GM19372 (cell line): ENCODE data around the gene LRPAP1.
"Not testable (repeated sequence)": the region's sequence is repeated elsewhere in the genome, so short reads cannot be mapped to it uniquely, and the experiment has no call there.

Experiments used
- ATAC-seq: cut with Tn5 transposase; IDR thresholded peaks from one replicate; pipeline ENCODE4 v1.9.1; 2021; ENCODE audit warnings: mild to moderate bottlenecking, low read depth, moderate library complexity; ENCODE audit not compliant: unreplicated experiment

Gene LRPAP1

DNA sequence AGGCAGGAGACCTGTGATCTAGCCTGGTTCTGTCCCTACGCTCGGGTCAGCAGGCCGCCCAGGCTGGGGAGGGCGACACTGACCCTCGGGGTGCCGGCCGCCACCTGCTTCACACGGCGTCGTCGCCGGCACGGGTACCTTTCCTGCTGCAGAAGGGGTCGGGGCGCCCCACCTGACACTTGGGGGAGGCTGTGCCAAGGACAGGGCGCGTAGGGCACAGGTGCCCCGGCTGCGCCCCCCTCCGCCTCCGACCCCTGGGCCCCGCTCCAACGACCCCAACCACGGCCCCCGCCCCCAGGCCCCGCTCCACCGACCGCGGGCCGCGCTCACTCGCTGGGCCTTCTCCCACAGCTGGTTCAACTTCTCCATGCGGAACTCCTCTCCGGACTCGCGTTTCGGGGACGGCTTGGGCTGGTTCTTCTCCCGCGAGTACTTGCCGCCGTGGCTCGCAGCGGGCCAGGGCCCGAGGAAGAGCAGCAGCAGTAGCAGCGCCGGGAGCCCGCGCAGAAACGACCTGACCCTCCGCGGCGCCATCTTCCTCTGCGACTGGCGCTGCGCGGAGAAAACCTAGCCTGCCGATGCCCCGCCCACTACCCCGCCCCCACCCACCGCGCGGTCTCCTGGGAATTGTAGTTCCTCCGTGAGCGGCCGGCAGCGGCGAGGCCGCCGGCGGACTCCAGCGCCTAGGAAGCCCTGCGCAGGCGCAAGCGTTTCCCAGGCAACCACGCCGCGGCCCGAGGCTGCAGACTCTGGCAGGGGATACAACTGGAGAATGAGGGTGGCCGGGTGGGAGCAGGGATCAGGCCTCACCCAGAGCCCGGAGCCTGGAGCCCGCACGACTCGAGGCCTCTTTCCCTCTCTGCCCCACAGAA, at the start of gene LRPAP1:
TSS of gene LRPAP1 (minus strand) at position 544 of the 872 bp plus-strand sequence. CDS start at position 534, 10 bp downstream.
- ATAC-seq: peak; percentile 81

GRCh38 chr4:3581334-3582090, 49.3 kb upstream of the LRPAP1 start:
- ATAC-seq: not testable (repeated sequence)

DNA sequence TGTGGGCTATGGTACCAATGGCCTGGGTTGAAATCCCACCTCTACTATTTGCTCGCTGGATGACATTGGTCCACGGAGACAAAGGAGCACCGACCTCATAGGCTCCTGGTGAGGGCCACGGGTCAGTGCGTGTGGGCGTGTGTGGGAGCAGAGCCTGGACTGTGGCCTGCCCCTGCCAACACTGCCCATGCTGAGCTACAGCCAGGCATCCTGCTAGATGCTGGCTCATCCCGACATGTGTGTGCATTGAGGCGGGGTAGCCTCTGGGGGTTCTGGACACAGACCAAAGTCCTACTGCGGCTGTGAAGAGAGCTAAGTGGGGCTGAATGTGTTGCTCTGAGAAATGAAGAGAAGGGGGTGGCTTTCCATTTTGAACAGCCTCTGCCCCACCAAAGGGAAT, 48.6 kb upstream of the LRPAP1 start:
- ATAC-seq: not testable (repeated sequence)

GRCh38 chr4:3578527-3579144, 46.4 kb upstream of the LRPAP1 start:
- not testable (repeated sequence) for ATAC-seq

- not testable (repeated sequence) for ATAC-seq
Observed at GRCh38 chr4:3578052-3578451, 45.8 kb upstream of the LRPAP1 start.

GRCh38 chr4:3577208-3577892, 45.1 kb upstream of the LRPAP1 start:
- ATAC-seq: not testable (repeated sequence)

GRCh38 chr4:3576533-3577207, 44.4 kb upstream of the LRPAP1 start:
- ATAC-seq: not testable (repeated sequence)

GRCh38 chr4:3575426-3576369, 43.5 kb upstream of the LRPAP1 start:
- not testable (repeated sequence) for ATAC-seq

DNA sequence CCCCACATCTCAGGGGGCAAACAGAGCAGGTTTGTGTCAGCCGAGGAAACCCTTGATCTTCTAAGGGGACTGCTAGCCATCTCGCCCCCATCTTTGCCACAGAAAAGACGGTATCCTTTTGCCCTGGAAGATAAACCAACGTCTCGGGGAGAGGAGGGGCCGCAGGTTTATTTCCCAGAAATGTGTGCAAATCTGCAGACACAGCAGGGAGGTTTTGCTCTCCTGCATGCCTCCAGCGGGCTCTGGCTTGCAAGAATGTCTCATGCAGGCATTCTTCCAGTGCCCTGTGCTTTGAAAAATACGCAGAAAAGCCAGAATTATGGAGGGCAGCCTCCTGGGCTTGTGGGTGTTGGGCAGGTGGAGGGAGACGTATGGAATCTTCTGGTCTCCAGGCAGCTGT, 42.6 kb upstream of the LRPAP1 start:
- not testable (repeated sequence) for ATAC-seq

GRCh38 chr4:3574346-3574745, 42.1 kb upstream of the LRPAP1 start:
- ATAC-seq: not testable (repeated sequence)

- ATAC-seq: no peak
Observed at GRCh38 chr4:3573131-3573530, 40.9 kb upstream of the LRPAP1 start.

DNA sequence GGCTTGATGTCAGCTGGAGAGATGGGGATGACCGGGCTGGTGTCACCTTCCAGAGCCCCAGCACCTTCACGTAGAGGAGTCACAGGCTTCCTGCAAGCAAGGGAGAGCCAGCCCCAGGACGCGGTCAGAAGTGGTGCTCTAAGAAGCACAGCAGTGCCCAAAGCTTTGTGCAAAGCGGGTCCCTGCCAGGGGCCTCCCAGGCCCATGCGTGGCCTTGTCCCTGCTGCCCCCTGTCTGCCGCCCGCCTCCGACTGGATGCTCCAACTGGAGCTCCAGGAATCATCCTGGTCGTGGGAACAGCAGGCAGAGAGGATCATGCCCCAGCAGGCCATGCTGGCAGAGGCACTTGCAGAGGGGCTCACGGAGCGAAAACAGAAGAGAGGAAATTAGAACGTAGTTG, 40.1 kb upstream of the LRPAP1 start:
- no peak for ATAC-seq

DNA sequence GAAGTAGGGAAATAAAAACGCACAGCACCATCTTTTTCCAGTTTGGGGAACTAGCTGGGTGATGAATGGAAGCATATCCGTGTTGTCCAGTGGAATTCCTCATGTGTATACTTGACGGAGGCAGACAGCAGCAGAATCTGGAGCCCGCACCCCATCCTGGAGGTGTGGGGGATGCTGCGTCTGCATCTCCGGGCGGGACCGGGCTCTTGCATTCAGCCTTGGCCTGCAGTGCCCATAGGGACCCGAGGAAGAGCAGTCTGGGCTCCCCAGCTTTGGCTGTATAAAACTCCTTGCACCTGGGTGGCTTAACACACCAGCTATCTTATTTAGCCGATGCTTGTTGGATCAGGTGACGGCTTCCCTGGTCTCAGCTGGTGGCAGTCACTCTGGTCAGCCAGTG, 39.7 kb upstream of the LRPAP1 start:
- ATAC-seq: no peak

GRCh38 chr4:3570923-3571322, 38.7 kb upstream of the LRPAP1 start:
- not testable (repeated sequence) for ATAC-seq

DNA sequence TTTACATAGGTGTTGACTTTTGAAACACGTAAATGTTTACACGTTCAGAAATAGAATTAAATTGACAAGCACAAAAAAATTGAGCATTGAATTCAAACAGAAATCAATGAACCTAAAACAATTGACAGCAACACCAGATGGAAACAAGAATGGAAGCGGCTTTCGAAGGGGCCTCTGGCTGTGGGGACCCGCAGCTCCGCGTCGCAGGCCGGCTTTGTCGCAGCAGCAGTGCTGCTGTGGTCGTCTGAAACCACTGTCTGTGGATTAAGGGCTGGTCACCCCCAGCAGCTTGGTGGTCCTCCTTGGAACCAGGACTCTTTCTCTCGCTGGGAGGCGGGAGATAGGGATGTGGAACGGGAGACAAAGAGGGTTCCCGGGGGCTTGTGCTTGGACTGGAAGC, 37.4 kb upstream of the LRPAP1 start:
- not testable (repeated sequence) for ATAC-seq

GRCh38 chr4:3566701-3567100, 34.5 kb upstream of the LRPAP1 start:
- ATAC-seq: not testable (repeated sequence)

DNA sequence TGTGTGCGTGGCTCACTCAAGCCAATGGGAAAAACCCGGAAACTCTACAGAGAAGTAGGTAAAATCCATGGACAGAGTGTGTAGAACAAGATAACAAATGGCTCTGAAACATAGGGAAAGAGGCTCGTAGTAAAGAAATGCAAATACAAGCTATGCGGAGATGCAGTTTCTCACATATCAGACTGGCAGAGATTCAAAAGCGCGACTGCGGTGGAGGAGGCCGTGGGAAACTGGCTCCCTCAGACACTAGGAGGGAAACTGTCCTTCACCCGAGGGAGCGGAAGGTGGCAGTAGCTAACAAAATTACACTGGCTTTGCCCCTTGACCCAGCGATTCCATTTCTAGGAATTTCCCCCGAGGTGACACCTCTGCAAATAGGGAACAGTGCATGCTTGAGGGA, 34.1 kb upstream of the LRPAP1 start:
- not testable (repeated sequence) for ATAC-seq

DNA sequence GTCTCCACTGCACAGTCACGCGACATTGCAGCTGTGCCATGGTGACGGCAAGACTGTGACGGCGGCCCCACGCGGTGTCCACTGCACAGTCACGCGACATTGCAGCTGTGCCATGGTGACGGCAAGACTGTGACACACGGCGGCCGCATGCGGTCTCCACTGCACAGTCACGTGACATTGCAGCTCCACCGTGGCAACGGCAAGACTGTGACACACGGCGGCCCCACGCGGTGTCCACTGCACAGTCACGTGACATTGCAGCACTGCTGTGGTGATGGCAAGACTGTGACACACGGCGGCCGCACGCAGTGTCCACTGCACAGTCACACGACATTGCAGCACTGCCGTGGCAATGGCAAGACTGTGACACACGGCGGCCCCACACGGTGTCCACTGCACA, 32.7 kb upstream of the LRPAP1 start:
- not testable (repeated sequence) for ATAC-seq

GRCh38 chr4:3563403-3563802, 31.2 kb upstream of the LRPAP1 start:
- no peak for ATAC-seq
